ENCODE results near the gene EGF.

GRCh38 chr4:109916027-109916409, 3.3 kb downstream of the EGF start:
- TF ChIP-seq, protein P1, sequence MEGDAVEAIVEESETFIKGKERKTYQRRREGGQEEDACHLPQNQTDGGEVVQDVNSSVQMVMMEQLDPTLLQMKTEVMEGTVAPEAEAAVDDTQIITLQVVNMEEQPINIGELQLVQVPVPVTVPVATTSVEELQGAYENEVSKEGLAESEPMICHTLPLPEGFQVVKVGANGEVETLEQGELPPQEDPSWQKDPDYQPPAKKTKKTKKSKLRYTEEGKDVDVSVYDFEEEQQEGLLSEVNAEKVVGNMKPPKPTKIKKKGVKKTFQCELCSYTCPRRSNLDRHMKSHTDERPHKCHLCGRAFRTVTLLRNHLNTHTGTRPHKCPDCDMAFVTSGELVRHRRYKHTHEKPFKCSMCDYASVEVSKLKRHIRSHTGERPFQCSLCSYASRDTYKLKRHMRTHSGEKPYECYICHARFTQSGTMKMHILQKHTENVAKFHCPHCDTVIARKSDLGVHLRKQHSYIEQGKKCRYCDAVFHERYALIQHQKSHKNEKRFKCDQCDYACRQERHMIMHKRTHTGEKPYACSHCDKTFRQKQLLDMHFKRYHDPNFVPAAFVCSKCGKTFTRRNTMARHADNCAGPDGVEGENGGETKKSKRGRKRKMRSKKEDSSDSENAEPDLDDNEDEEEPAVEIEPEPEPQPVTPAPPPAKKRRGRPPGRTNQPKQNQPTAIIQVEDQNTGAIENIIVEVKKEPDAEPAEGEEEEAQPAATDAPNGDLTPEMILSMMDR (conservative IDR thresholded peaks at IDR 0.05): no peak
- TF ChIP-seq ZFX (IDR thresholded peaks at IDR 0.05): no peak

Data from C4-2B (cell line).